Hepatocyte (in vitro differentiated cells): ENCODE results near the gene ANO2.
"Not testable (repeated sequence)": the region's sequence is repeated elsewhere in the genome, so short reads cannot be mapped to it uniquely, and the experiment has no call there.

Source experiments
- EZH2 ChIP-seq: fragments of 200-600 bp; sonication (generic); IDR thresholded peaks from 2 replicates; pipeline ENCODE4 v1.6.1; 2016; ENCODE audit warnings: antibody characterized with exemption, mild to moderate bottlenecking, borderline replicate concordance
- EZH2phosphoT487 ChIP-seq: fragments of 200-600 bp; sonication (generic); IDR thresholded peaks from one replicate; pipeline ENCODE4 v1.6.1; 2018; ENCODE audit warnings: antibody characterized with exemption, mild to moderate bottlenecking, low read depth, moderate library complexity; ENCODE audit not compliant: unreplicated experiment, severe bottlenecking
- TF ChIP-seq, protein P1 (sequence below): fragments of 200-600 bp; sonication (generic); IDR thresholded peaks from 2 replicates; pipeline ENCODE4 v1.5.1; 2016; ENCODE audit warnings: antibody characterized with exemption, mild to moderate bottlenecking; ENCODE audit not compliant: poor library complexity

DNA sequence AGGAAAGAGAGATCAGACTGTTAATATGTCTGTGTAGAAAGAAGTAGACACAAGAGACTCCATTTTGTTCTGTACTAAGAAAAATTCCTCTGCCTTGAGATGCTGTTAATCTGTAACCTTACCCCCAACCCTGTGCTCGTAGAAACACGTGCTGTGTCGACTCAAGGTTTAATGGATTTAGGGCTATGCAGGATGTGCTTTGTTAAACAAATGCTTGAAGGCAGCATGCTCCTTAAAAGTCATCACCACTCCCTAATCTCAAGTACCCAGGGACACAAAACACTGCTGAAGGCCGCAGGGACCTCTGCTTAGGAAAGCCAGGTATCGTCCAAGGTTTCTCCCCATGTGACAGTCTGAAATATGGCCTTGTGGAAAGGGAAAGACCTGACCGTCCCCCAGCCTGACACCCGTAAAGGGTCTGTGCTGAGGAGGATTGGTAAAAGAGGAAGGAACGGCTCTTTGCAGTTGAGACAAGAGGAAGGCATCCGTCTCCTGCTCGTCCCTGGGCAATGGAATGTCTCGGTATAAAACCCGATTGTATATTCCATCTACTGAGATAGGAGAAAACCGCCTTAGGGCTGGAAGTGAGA, 407.9 kb downstream of the ANO2 start:
- TF ChIP-seq, protein P1, sequence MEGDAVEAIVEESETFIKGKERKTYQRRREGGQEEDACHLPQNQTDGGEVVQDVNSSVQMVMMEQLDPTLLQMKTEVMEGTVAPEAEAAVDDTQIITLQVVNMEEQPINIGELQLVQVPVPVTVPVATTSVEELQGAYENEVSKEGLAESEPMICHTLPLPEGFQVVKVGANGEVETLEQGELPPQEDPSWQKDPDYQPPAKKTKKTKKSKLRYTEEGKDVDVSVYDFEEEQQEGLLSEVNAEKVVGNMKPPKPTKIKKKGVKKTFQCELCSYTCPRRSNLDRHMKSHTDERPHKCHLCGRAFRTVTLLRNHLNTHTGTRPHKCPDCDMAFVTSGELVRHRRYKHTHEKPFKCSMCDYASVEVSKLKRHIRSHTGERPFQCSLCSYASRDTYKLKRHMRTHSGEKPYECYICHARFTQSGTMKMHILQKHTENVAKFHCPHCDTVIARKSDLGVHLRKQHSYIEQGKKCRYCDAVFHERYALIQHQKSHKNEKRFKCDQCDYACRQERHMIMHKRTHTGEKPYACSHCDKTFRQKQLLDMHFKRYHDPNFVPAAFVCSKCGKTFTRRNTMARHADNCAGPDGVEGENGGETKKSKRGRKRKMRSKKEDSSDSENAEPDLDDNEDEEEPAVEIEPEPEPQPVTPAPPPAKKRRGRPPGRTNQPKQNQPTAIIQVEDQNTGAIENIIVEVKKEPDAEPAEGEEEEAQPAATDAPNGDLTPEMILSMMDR = not testable (repeated sequence)
- not testable (repeated sequence) for TF ChIP-seq EZH2, EZH2phosphoT487
